Endothelial cell (in vitro differentiated cells): ENCODE data around the gene GSE1. TPM values are rescaled to one million over a fixed set of nuclear protein-coding genes. Genes with fewer than 3 reads are reported as not detected.
A peak's percentile ranks its signal among the peaks of the same experiment; 100 is the strongest.

Experiments used
- DNase-seq: peaks from one replicate; pipeline ENCODE4 v3.0.0; 2021; ENCODE audit warnings: low spot score
- H3K27ac Mint-ChIP-seq: one replicate; pipeline ENCODE4 v1.8.0; 2021; ENCODE audit warnings: mixed read lengths, inconsistent platforms; ENCODE audit not compliant: unreplicated experiment
- H3K27me3 Mint-ChIP-seq: one replicate; pipeline ENCODE4 v1.8.0; 2021; ENCODE audit warnings: mild to moderate bottlenecking, moderate library complexity, mixed read lengths, inconsistent platforms; ENCODE audit not compliant: unreplicated experiment
- H3K36me3 Mint-ChIP-seq: one replicate; pipeline ENCODE4 v1.8.0; 2021; ENCODE audit warnings: mild to moderate bottlenecking, low read depth, mixed read lengths, inconsistent platforms; ENCODE audit not compliant: unreplicated experiment
- H3K4me1 Mint-ChIP-seq: one replicate; pipeline ENCODE4 v1.8.0; 2021; ENCODE audit warnings: mild to moderate bottlenecking, mixed read lengths, inconsistent platforms; ENCODE audit not compliant: unreplicated experiment
- H3K4me3 Mint-ChIP-seq: one replicate; pipeline ENCODE4 v1.8.0; 2021; ENCODE audit warnings: mild to moderate bottlenecking, mixed read lengths, inconsistent platforms; ENCODE audit not compliant: unreplicated experiment
- H3K9me3 Mint-ChIP-seq: one replicate; pipeline ENCODE4 v1.8.0; 2021; ENCODE audit warnings: mixed read lengths, inconsistent platforms; ENCODE audit not compliant: unreplicated experiment
- CTCF ChIP-seq: fragments of 200-600 bp; sonication (generic); IDR thresholded peaks from one replicate; pipeline ENCODE4 v1.5.0; 2021; ENCODE audit warnings: antibody characterized with exemption; ENCODE audit not compliant: unreplicated experiment
- total RNA-seq: library from RNA; stranded (reverse); fragmentation: NEBNext Ultra II Directional; extraction: Animal tissue kit (Norgen Biotek cat#: 25700); gene quantifications from one replicate; pipeline ENCODE4 v1.2.1, GENCODE V29; 2021; ENCODE audit not compliant: unreplicated experiment

Gene GSE1
- total RNA-seq, 1 donor from 2014 or later: 23.9 TPM

- peak overlapping the region; percentile 73 for H3K27ac Mint-ChIP-seq
- peaks cover 9% of the 10 kb centered on the region for H3K27me3 Mint-ChIP-seq
- no peak overlapping the region for H3K4me3 Mint-ChIP-seq
- DNase-seq: no peak
- TF ChIP-seq CTCF: no peak
- H3K36me3 Mint-ChIP-seq: peaks cover 5% of the 10 kb centered on the region
- H3K9me3 Mint-ChIP-seq: no peaks in the 10 kb centered on the region
- H3K4me1 Mint-ChIP-seq: no peaks in the 10 kb centered on the region
These were observed 35.7 kb downstream of the GSE1 start for GRCh38 chr16:85648805-85649204.

- Mint-ChIP-seq H3K9me3 (no peaks in the 10 kb centered on the region), H3K36me3 (peaks cover 3% of the 10 kb centered on the region), H3K4me1 (no peaks in the 10 kb centered on the region), H3K27me3 (peaks cover 10% of the 10 kb centered on the region), H3K4me3 (no peak overlapping the region), H3K27ac (no peak overlapping the region)
- TF ChIP-seq CTCF: no peak
- DNase-seq: no peak
These were observed 36.5 kb downstream of the GSE1 start for GRCh38 chr16:85649411-85650134.

- no peak for TF ChIP-seq CTCF
- peaks cover 10% of the 10 kb centered on the region for H3K27me3 Mint-ChIP-seq
- no peaks in the 10 kb centered on the region for H3K36me3 Mint-ChIP-seq
- no peak for DNase-seq
- no peaks in the 10 kb centered on the region for H3K9me3 Mint-ChIP-seq
- no peaks in the 10 kb centered on the region for H3K4me1 Mint-ChIP-seq
- no peak overlapping the region for H3K27ac Mint-ChIP-seq
- H3K4me3 Mint-ChIP-seq: no peak overlapping the region
These were observed 37.2 kb downstream of the GSE1 start for GRCh38 chr16:85650135-85650843.

DNA sequence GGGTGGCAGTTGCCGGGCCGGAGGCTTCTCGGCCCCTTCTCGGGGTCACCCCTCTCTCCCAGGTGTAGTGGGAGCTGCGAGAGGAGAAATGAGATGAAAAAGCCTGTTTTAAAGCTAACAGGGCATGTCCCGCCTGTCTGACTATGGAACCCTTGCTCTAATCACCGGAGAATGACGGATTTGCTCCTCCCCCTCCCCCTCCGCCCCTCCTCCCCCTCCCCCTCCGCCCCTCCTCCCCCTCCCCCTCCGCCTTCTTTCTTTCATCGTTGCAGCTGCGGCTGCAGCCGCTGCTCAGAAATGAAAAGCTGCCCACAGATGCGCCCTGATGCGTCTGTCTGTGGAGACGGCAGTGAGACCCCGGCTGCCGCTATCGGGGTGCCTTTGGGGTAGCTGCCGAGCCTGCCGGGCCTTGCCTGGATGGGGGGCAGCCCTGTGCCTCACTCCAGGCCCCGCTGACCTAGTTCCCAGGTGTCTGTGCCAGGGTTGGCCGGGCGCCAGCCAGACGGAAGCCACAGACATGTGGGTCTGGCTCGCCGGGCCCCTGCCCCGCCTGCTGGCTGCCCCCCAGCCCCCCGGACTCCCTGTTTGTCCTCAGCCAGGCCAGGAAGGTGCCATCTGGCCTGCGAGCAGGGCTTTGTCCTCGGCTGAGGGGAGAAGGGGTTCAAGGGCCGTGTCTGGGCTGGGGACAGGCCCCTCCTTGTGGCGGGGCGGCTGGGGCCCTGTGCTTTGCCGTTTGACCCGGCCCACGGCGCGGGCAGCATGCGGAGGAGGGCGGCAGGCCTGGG lies 37.9 kb downstream of the GSE1 start:
- no peak overlapping the region for H3K27ac Mint-ChIP-seq
- no peaks in the 10 kb centered on the region for H3K9me3 Mint-ChIP-seq
- no peaks in the 10 kb centered on the region for H3K4me1 Mint-ChIP-seq
- no peak for DNase-seq
- peaks cover 12% of the 10 kb centered on the region for H3K27me3 Mint-ChIP-seq
- H3K4me3 Mint-ChIP-seq: no peak overlapping the region
- no peaks in the 10 kb centered on the region for H3K36me3 Mint-ChIP-seq
- TF ChIP-seq CTCF: no peak
